ENCODE measurements around the gene AGRN.
"Not testable (repeated sequence)": the region's sequence is repeated elsewhere in the genome, so short reads cannot be mapped to it uniquely, and the experiment has no call there.

AGRN gene

DNA sequence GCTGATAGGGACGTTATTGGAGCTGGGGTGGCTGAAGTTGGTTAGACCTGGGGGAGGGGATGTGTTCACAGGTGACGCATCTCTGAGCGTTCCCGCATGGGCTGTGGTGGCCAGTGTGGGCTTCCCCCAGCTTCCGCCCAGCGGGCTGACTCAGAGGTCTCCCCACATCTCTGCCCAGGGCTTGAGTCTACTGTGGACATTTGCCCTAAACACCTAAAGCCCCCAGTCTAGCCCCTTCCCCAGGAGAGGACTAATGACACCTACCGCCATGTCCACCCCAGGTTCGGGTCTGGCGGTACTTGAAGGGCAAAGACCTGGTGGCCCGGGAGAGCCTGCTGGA is 2.0 kb downstream of the AGRN start:
- no peak for DNase-seq

DNA sequence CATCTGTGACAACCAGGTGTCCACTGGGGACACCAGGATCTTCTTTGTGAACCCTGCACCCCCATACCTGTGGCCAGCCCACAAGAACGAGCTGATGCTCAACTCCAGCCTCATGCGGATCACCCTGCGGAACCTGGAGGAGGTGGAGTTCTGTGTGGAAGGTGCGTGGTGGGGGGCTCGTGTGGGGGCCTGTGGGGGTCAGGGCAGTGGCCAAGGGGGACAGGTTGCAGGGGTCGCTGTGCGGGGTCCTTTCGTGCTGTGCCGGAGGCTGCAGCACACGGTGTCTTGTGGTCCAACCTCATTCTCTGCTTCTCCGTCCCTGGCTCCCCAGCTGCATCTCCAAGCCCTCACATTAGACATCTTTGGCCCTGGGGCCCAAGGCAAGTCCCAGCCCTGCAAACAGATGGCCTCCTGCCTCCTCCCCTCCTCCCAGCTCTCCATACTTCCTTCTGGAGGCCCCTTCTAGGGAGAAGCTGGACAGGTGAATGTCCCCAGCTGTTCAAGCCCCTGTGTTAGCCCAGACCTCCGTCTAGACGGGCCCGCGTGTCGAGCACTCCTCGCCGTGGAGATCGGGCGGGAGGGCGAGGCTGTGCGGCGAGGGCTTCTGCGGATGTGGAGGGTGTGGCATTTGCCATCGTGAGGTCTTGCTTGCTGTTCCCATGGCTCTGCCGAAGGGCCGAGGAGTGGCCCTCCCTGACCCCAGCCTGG is 2.5 kb downstream of the AGRN start:
- no peak for DNase-seq

DNA sequence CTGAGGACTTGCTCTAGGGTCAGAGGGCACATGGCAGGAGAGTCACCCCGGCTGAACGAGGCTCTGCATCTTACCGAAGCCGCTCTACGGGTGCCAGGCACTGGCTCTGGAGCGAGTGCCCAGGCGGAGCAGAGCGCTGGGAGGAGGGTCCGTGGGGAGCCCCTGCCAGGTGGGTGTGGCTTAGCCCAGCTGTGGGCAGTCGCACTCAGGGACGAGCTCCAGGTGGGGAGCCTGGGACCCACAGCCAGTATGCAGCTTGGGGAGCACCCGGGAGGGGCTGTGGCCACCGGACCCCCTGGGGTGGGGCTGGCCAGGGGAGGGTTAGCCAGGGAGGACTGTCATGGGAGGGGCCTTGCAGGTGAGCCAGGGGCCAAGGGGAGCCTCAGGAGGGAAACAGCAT is 3.8 kb downstream of the AGRN start:
- DNase-seq: no peak

DNA sequence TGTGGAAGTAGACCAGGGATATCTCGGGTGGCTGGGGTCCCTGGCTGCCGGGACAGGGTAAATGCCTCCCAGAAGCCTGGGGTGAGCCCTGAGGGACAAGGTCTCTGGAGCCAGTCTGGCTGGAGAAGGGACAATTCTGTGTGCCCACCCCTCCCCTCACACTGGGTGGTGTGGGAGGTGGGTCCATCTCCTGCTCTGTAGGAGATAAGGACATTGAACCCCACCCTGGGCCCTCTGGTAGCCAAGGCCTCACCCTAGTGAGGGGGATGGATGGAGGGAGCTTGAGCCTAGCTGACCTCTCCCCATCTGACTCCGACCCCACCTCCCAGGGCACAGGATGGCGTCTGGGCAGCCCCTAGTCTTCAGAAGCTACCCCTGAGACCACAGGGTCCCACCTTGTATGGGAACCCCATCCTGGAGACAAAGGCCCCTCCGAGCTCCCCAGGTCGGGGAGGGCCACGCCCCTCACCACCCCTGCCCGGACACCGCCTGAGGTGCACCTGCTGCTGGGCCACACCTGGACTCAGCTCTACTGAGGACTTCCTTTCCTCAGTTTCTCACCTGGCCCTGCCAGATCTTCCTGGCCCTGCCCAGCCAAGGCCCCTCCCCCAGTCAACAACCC is 4.3 kb downstream of the AGRN start:
- DNase-seq: no peak

DNA sequence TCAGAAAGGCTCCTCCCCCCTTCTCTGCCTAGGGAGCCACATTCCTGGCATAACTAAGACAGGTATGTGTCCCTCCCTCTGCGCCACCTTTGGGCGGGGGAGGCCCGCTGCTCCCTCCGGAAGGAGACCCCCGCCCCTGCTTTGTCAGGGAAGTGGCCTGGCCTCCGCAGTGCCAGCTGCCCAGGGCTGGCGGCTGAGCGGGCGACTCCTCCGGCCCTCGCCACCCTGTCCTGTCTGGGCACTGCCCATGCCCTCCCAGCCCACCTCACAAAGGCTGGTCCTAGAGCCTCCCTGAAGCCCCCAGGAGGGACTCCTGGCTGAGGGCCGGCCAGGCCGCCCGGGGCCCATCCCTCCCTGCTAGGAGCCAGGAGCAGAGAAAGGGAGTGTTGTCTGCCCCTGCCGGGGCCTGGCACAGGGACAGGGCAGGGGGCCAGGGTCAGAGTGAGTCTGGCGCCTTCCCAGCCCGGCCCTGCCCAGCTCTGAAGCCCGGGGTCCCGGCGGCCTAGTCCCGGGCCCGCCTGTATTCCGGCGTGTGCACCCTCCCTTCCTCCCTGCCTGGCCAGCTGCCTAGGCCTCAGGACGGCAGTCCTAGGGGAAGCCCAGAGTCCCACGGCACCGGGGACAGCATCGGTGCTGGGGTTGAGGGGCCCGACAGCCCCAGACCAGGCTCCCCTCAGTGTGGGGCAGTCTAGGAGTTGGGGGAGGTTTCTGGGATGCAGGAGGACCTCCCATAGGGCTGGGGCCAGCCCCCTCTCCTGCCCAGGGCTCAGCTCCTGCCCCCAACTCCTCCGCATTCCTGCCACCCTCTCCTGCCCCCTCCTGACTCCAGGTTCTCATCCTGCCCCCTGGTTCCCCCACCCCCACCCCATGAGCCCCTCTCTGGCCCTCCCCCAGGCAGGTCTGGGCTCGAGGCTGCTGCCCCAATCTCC is 5.1 kb downstream of the AGRN start:
- DNase-seq: no peak

DNA sequence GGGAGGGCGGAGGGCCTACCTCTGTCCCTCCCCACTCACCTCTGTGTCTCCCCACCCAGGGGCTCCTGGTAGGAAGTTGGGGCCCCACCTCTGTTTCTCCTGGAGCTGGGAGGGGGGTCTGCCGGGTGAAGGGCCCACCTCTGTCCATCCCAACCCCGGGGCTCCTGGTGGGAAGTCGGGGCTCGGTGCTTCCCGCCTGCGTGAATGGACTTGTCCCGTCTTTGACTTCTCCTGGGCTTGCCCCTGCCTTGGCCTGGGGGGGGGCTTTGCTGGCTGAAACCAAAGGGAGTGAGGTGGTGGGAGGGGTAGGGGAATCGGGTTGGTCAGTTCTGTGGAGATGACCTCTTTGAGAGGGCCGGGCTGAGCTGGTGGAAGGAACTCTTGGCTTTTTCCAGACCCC is 5.8 kb downstream of the AGRN start:
- no peak for DNase-seq

DNA sequence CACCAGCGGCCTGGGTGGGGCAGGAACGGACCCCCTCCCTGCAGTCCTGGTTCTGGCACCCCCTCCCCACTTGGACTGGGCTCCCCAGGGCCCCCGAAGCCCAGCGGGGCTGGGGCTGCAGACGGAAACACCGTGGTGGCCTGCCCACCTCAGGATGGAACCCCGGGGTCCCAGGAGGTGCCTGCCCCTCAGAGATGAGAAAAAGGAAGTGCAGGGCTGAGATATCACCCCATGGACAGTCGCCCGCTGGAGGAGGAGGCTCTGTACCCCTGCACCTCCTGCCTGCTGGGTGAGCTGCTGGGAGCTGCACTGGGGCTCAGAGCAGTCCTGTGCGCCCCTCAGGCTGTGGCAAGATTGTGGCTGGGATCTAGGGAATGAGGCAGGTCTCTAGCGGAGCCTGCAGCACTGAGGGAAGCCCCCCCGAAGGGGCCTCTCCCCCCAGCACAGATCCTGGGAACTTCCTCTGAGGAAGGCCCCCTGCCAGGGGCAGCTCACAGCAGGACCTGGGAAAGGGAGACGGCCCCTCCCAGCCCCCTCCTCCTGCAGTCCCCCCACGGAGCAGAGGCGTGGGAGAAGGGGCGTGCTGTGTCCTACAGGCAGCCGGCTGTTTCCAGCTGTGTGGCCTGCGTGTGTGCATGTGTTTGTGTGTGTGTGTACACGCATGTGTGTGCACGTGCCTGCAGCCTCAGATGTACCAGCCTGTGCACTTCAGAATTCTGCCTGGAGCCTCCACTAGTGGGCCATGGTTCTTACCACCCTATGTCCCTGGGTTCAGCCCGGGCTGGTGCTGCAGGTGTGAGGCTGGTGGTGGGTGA is 6.9 kb downstream of the AGRN start:
- no peak for DNase-seq

DNA sequence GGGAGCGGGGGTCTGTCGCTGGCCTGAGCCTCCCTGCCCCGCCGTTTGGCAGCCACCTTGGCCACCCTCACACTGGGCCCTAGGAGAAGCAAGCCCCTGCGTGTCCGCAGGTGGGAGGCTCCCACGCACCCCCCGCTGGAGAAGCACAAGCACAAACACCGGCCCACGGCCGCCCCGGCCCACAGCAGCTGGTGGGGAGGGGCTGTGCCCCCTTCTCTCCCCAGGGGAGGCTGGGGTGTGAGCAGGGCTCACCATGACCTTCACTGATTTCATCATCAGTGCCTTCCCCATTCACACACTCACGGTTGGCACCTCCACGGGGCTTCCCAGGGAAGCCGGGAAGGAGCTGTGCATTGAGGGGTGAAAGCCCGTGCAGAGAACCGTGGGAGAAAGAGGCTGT is 7.9 kb downstream of the AGRN start:
- no peak for DNase-seq

DNA sequence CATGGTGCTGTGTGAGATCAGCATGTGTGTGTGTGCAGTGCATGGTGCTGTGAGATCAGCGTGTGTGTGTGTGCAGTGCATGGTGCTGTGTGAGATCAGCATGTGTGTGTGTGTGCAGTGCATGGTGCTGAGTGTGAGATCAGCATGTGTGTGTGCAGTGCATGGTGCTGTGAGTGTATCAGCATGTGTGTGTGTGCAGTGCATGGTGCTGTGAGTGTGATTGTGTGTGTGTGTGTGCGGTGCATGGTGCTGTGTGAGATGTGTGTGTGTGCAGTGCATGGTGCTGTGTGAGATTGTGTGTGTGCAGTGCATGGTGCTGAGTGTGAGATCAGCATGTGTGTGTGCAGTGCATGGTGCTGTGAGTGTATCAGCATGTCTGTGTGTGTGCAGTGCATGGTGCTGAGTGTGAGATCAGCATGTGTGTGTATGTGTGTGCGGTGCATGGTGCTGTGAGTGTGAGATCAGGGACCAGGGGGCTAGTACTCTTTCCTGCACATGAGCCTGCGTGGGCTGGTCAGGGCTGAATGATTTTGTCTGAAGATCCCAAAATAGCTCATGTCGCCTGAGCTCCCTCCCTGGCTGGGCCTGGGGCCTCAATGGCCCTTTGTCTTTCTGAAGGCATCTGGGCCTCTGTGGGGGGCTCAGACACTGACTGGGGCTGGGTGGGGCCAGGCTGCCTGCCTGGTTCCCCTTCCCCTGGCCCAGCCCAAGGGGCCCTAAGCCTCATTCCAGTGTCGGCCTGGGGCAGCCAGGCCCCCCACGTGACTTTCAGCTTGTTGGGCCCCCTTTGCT is 11.1 kb downstream of the AGRN start:
- DNase-seq: not testable (repeated sequence)

DNA sequence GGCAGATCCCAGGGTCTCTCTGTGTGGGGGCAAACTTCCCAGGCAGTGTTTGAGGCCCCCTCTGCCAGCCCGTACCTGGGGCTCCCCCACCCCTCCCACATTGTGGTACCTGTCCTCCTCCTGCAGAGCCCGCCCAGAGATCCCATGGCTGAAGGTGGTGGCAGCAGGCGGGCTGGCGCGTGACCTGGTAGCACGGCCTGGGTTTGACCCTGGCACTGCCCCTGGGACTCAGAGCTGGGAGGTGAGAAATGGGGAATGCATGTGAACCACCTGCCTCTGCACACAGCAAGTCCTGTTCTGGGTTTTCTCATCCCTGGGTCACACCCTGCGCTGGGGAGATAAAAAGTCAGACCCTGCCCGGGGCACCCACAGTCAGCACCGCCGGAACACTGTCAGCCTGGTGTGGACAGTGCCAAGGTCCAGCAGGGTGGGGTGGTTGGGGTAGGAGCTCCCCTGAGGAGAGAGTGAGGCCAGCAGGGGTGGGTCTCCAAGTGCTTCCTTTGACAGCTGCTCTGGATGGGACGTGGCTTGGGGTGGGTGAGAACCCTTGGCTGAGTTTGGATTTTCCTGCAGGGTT is 11.8 kb downstream of the AGRN start:
- no peak for DNase-seq

DNA sequence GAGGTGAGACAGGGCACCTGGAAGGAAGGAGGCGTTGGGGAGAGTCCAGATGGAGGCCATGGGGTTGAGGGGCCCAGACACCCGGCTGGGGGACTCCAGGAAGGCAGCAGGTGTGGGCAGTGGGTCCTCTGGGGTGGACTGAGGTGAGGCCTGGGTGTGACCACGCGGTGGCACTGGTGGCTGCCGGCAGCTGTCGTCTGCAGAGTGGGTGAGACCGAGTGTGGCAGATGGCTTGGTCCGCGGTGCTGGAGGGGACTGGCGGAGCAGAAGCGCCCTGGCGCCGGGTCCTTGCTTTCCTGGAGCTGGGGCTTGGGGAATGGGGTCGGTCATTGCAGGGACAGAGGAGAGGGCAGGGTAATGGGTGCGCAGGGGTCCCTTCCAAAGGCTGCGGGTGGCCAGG is 12.5 kb downstream of the AGRN start:
- no peak for DNase-seq

DNA sequence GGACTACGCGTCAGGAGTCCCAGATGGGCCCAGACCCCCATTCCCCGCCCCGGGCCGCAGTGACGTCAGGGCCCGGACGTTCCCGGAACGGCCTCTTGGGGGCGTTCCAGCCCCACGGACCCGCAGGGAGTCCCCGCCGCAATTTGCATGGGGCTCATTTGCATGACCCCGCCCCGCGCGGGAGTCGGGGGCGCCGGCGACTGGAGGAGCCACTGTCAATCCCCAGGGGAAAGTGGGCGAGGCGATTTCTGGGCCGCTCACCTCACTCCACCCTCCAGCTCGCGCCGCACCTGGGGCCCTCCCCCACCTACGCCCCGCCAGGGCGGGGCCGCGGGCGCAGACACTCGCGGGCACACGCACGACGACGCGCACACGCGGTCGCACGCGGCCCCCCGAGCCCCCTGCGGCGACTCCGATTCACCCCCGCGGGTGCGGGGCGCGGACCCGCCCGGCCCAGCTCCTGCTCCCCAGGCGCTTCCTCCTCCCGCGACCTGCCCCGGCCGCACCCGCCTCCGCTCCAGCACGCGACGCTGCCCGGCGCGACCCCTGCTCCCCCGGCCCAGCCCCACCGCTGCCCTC is 13.2 kb downstream of the AGRN start:
- no peak for DNase-seq

DNA sequence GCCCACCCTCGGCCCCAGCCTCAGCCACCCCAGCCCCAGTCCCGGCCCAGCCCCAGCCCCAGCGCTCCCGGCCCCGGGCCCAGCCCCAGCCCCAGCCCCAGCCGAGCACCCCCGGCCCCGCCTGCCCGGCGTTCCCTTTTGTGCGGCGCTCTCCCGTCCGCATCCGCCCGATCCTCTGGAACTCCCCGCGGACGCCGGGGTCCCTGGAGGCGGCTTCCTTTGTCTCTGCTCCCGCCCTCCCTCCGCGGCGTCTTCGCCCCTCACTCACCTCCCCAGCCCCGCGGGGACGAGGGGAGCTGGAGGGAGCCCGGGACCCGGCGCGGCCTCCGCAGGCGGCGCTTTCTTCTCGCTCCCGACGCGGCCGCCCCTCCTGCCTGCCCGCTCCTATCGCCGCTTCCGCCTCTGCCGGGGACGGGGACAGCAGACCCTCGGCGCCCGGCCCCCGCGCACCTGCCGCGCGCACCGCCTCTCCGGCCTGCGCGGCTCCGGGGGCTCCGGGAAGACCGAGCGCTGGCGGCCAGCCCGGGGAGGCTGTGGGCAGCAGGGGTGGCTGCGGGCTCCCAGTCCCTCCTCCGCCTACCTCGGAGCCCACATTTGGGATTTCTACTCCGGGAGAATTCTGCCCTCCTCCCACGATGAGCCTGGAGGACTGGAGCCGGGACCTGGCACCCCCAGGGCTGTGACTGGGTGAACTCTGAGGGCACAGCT is 14.0 kb downstream of the AGRN start:
- DNase-seq: no peak

DNA sequence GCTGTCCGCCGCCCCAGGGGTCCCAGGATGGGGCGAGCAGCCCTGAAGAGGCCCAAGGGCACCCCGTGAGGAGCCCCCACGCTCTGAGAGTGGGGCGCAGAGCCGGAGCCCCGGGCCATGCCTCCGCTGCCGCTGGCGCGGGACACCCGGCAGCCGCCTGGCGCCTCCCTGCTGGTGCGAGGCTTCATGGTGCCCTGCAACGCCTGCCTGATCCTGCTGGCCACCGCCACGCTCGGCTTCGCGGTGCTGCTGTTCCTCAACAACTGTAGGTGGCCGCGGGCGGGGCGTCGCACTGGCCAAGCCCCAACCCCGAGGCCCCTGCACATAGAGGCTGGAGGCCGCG is 14.5 kb downstream of the AGRN start:
- DNase-seq: no peak

DNA sequence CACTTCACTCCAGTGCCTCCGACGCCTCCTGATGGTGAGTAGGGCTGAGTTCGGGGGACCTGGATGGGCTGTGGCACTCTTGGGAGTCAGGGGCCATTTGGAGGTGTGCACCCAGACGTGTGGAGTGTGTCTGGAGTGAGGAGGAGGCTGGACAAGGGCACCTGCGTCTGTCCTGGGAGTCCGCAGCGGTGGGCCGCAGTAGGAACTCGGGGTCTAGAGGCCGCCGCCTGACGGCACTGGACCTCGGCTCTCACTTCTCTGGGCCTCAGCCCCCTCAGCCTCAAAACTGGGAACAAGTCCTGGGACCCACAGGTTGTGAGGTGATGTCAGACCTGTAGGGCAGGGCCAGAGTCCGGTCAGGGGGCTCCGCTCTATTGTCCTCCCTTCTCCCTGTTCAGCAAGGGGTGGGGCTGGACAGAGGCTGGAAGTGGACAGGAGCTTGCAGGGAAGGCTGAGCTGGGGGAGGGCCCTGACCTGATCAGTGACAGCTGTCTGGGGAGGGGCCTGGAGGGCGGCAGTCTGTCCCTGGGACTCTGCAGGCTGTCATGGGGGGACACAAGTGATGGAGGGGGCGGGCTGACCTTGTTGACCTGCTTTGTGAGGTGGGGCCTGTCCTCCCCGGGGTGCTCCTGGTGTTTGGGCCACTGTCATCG is 15.5 kb downstream of the AGRN start:
- DNase-seq: no peak

DNA sequence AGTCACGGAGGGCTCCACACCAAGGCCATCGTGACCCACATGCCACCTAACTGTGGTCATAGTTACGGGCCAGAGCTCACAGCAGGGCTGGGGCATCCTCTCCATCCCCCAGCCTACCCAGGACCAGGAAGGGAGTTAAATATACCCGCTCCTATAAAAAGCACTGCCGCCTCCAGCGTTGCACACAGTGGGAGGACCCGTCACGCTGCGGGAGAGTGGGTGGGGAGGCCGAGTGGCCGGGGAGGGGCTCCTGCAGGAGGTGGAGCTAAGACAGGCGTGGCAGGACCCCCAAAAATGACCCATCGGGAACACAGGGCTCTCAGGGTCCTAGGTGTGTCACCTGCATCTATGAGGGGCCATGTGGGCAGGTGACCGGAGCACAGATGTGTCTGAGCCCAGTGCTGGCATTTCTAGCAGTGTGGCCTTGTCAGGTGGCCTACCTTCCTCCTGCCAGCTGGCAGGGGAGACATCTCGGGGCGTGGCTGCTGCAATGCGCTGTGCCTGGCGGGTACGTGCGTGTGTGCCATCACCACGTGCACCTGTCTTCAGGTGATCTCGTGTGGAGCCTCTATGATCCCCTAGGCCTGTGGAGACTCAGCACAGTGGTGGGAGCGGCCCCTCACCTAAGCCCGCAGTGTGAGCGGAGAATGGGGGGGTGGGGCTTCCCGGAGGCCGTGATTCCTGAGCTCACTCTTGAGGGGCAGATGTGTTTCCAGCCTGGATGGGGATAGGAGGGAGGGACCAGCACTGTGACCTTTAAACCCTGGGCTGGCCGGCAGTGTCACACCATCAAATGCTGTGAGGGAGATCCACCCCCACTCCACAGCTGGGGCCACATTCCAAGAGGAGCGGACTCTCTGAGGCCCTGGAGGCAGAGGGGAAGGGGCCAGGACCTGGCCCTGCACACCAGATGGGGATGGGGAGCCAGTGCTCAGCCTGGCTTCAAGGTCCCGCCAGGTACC is 17.7 kb downstream of the AGRN start:
- no peak for DNase-seq

DNA sequence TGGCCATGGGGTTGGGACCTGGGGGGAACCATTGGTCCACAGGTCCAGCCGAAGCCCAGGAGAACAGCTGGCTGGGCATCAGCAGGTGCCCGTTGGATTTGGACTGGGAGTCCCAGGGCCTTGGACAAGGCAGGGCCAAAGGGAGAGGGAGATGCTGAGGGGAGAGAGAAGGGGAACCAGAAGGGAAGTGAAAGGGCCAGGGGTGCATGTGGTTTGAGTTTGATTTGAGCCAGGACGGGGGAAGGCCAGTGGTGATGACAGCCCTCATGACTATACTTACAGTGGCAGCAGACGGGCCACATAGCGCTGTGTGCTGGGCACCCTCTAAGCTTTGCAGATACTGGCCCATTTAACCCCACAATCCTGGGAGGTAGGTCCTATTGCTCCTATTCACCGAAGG is 18.8 kb downstream of the AGRN start:
- DNase-seq: no peak

DNA sequence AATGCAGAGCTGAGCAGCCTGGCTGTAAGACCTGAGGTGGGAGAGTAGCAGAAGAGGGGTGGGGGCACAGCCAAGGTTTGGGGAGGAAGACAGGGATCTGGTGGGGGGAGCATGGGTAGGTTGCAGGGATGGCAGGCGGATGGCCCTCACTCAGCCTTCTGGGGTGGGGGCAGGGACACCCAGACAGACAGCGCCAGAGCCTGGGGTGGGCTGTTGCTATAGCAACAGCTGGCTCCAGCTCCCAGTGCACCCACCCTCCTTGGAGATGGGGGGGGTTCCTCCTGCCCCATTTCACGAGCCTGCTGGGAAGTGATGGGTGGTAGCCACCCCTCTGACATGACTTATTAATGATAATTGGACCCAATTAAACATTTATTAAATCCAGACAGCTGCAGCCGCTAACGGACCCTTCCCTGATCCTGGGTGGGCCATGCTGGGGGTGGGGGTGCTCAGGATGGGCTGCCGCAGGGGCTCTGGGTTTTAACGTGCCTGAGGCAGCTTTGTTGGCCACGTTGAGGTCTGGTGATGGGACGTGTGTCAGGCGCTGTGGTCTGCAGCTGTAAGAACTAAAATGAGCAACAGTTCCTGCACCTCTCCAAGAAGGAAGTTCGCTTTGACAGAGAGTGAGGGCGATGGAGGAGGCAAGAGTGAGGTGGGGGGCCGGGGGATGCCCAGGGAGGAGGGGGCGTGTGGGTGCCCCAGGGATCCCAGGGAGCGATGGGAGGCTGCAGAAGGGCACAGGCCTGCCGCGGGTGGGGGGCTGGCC is 19.4 kb downstream of the AGRN start:
- no peak for DNase-seq
